ENCODE data around the gene MYOF.
A peak's percentile ranks its signal among the peaks of the same experiment; 100 is the strongest.

Gene MYOF

GRCh38 chr10:93438613-93439253 is 43.4 kb downstream of the MYOF start:
- H3K27ac ChIP-seq (ENCODE audit: low read depth, low read length): peak overlapping the region; percentile 95; the same call in 1 of the 2 replicates
- no peaks in the 10 kb centered on the region for H3K36me3 ChIP-seq (ENCODE audit: control insufficient read depth, insufficient read depth, low read length)
- H3K4me3 ChIP-seq (ENCODE audit: low read depth, low read length): peak overlapping the region; percentile 42
- peaks cover 65% of the 10 kb centered on the region for H3K4me1 ChIP-seq (ENCODE audit: control insufficient read depth, insufficient read depth, low read length)
- peak overlapping the region; percentile 85 for H3K9ac ChIP-seq (ENCODE audit: low read length)
- no peaks in the 10 kb centered on the region for H3K9me3 ChIP-seq (ENCODE audit: control insufficient read depth, insufficient read depth, low read depth, low read length)
- H3K27me3 ChIP-seq (ENCODE audit: control insufficient read depth, insufficient read depth, low read length): no peaks in the 10 kb centered on the region

GRCh38 chr10:93437946-93438612 is 44.1 kb downstream of the MYOF start:
- peak overlapping the region; percentile 42 for H3K4me3 ChIP-seq (ENCODE audit: low read depth, low read length)
- H3K4me1 ChIP-seq (ENCODE audit: control insufficient read depth, insufficient read depth, low read length): peaks cover 61% of the 10 kb centered on the region
- no peaks in the 10 kb centered on the region for H3K27me3 ChIP-seq (ENCODE audit: control insufficient read depth, insufficient read depth, low read length)
- no peaks in the 10 kb centered on the region for H3K9me3 ChIP-seq (ENCODE audit: control insufficient read depth, insufficient read depth, low read depth, low read length)
- H3K27ac ChIP-seq (ENCODE audit: low read depth, low read length): peak overlapping the region; percentile 95; the same call in 1 of the 2 replicates
- no peaks in the 10 kb centered on the region for H3K36me3 ChIP-seq (ENCODE audit: control insufficient read depth, insufficient read depth, low read length)
- H3K9ac ChIP-seq (ENCODE audit: low read length): peak overlapping the region; percentile 85

GRCh38 chr10:93437086-93437945 is 44.8 kb downstream of the MYOF start:
- no peaks in the 10 kb centered on the region for H3K9me3 ChIP-seq (ENCODE audit: control insufficient read depth, insufficient read depth, low read depth, low read length)
- peak overlapping the region; percentile 42; the same call in 1 of the 2 replicates for H3K4me3 ChIP-seq (ENCODE audit: low read depth, low read length)
- H3K36me3 ChIP-seq (ENCODE audit: control insufficient read depth, insufficient read depth, low read length): no peaks in the 10 kb centered on the region
- H3K9ac ChIP-seq (ENCODE audit: low read length): peak overlapping the region; percentile 85
- H3K27me3 ChIP-seq (ENCODE audit: control insufficient read depth, insufficient read depth, low read length): no peaks in the 10 kb centered on the region
- peak overlapping the region; percentile 95 for H3K27ac ChIP-seq (ENCODE audit: low read depth, low read length)
- peaks cover 63% of the 10 kb centered on the region for H3K4me1 ChIP-seq (ENCODE audit: control insufficient read depth, insufficient read depth, low read length)

- Histone ChIP-seq H3K4me1 (ENCODE audit: control insufficient read depth, insufficient read depth, low read length) (peaks cover 62% of the 10 kb centered on the region), H3K9ac (ENCODE audit: low read length) (peak overlapping the region; percentile 85), H3K36me3 (ENCODE audit: control insufficient read depth, insufficient read depth, low read length) (no peaks in the 10 kb centered on the region), H3K4me3 (ENCODE audit: low read depth, low read length) (no peak overlapping the region), H3K27ac (ENCODE audit: low read depth, low read length) (peak overlapping the region; percentile 95), H3K9me3 (ENCODE audit: control insufficient read depth, insufficient read depth, low read depth, low read length) (no peaks in the 10 kb centered on the region), H3K27me3 (ENCODE audit: control insufficient read depth, insufficient read depth, low read length) (no peaks in the 10 kb centered on the region)
Measured at GRCh38 chr10:93436591-93437085, 45.5 kb downstream of the MYOF start.

GRCh38 chr10:93435621-93436397 is 46.3 kb downstream of the MYOF start:
- Histone ChIP-seq H3K9ac (ENCODE audit: low read length) (peak overlapping the region; percentile 85), H3K4me1 (ENCODE audit: control insufficient read depth, insufficient read depth, low read length) (peaks cover 61% of the 10 kb centered on the region), H3K9me3 (ENCODE audit: control insufficient read depth, insufficient read depth, low read depth, low read length) (no peaks in the 10 kb centered on the region), H3K27ac (ENCODE audit: low read depth, low read length) (peak overlapping the region; percentile 95; the same call in 1 of the 2 replicates), H3K4me3 (ENCODE audit: low read depth, low read length) (no peak overlapping the region; the same call in 1 of the 2 replicates), H3K36me3 (ENCODE audit: control insufficient read depth, insufficient read depth, low read length) (no peaks in the 10 kb centered on the region), H3K27me3 (ENCODE audit: control insufficient read depth, insufficient read depth, low read length) (no peaks in the 10 kb centered on the region)

- no peak overlapping the region; the same call in 1 of the 2 replicates for H3K27ac ChIP-seq (ENCODE audit: low read depth, low read length)
- no peaks in the 10 kb centered on the region for H3K36me3 ChIP-seq (ENCODE audit: control insufficient read depth, insufficient read depth, low read length)
- H3K27me3 ChIP-seq (ENCODE audit: control insufficient read depth, insufficient read depth, low read length): no peaks in the 10 kb centered on the region
- no peaks in the 10 kb centered on the region for H3K9me3 ChIP-seq (ENCODE audit: control insufficient read depth, insufficient read depth, low read depth, low read length)
- no peak overlapping the region for H3K9ac ChIP-seq (ENCODE audit: low read length)
- no peak overlapping the region for H3K4me3 ChIP-seq (ENCODE audit: low read depth, low read length)
- peaks cover 56% of the 10 kb centered on the region for H3K4me1 ChIP-seq (ENCODE audit: control insufficient read depth, insufficient read depth, low read length)
Measured at GRCh38 chr10:93434991-93435491, 47.1 kb downstream of the MYOF start.

- no peak overlapping the region for H3K4me3 ChIP-seq (ENCODE audit: low read depth, low read length)
- H3K4me1 ChIP-seq (ENCODE audit: control insufficient read depth, insufficient read depth, low read length): peaks cover 23% of the 10 kb centered on the region
- no peaks in the 10 kb centered on the region for H3K36me3 ChIP-seq (ENCODE audit: control insufficient read depth, insufficient read depth, low read length)
- H3K9me3 ChIP-seq (ENCODE audit: control insufficient read depth, insufficient read depth, low read depth, low read length): no peaks in the 10 kb centered on the region; the same call in 1 of the 2 replicates
- H3K9ac ChIP-seq (ENCODE audit: low read length): no peak overlapping the region
- H3K27ac ChIP-seq (ENCODE audit: low read depth, low read length): no peak overlapping the region
- no peaks in the 10 kb centered on the region for H3K27me3 ChIP-seq (ENCODE audit: control insufficient read depth, insufficient read depth, low read length)
Measured at GRCh38 chr10:93431361-93431760, 50.8 kb downstream of the MYOF start.

- Histone ChIP-seq H3K27ac (ENCODE audit: low read depth, low read length) (no peak overlapping the region), H3K4me1 (ENCODE audit: control insufficient read depth, insufficient read depth, low read length) (peaks cover 16% of the 10 kb centered on the region), H3K9me3 (ENCODE audit: control insufficient read depth, insufficient read depth, low read depth, low read length) (no peaks in the 10 kb centered on the region; the same call in 1 of the 2 replicates), H3K27me3 (ENCODE audit: control insufficient read depth, insufficient read depth, low read length) (no peaks in the 10 kb centered on the region), H3K36me3 (ENCODE audit: control insufficient read depth, insufficient read depth, low read length) (no peaks in the 10 kb centered on the region), H3K4me3 (ENCODE audit: low read depth, low read length) (no peak overlapping the region), H3K9ac (ENCODE audit: low read length) (no peak overlapping the region)
Measured at GRCh38 chr10:93425861-93426260, 56.3 kb downstream of the MYOF start.

- Histone ChIP-seq H3K9me3 (ENCODE audit: control insufficient read depth, insufficient read depth, low read depth, low read length) (no peaks in the 10 kb centered on the region), H3K36me3 (ENCODE audit: control insufficient read depth, insufficient read depth, low read length) (no peaks in the 10 kb centered on the region), H3K9ac (ENCODE audit: low read length) (no peak overlapping the region), H3K27ac (ENCODE audit: low read depth, low read length) (no peak overlapping the region), H3K4me1 (ENCODE audit: control insufficient read depth, insufficient read depth, low read length) (peaks cover 26% of the 10 kb centered on the region), H3K27me3 (ENCODE audit: control insufficient read depth, insufficient read depth, low read length) (no peaks in the 10 kb centered on the region), H3K4me3 (ENCODE audit: low read depth, low read length) (no peak overlapping the region)
Measured at GRCh38 chr10:93422118-93422517, 60.0 kb downstream of the MYOF start.
